ENCODE results near the gene OXA1L.

DNA sequence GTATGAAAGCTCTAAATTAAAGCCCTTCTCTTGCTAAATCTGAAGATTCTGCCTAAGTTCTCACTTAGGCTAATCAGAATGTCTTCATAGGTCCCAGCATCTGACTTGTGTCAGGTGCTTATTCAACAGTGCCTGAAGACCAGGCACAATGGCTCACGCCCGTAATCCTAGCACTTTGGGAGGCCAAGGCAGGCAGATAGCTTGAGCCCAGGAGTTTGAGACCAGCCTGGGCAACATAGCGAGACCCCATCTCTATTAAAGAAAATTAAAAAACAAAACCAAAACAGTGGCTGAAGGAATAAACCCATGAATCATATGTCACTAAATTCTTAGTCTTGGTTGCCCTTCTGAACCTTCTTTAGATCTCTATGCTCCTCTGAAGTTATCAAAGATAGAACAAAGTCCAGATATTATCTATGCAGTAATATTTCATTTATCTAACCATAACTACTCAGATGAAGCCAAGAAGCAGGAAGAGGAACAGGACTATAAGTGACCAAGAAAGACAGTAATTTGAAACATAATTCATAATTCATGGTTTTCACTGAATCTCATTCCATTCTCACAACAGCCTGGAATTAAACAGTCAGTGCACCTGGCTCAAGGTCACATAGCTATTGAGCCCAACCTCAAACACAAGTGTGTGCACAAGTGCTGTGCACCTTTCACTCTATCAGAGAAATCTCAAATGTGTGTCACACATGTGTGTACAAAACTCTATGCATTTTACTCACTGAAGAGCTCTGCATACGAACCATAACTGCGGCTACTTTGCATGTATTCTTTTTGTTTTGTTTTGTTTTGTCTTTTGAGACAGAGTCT, 42.1 kb downstream of the OXA1L start:
- TF ChIP-seq, protein P1, sequence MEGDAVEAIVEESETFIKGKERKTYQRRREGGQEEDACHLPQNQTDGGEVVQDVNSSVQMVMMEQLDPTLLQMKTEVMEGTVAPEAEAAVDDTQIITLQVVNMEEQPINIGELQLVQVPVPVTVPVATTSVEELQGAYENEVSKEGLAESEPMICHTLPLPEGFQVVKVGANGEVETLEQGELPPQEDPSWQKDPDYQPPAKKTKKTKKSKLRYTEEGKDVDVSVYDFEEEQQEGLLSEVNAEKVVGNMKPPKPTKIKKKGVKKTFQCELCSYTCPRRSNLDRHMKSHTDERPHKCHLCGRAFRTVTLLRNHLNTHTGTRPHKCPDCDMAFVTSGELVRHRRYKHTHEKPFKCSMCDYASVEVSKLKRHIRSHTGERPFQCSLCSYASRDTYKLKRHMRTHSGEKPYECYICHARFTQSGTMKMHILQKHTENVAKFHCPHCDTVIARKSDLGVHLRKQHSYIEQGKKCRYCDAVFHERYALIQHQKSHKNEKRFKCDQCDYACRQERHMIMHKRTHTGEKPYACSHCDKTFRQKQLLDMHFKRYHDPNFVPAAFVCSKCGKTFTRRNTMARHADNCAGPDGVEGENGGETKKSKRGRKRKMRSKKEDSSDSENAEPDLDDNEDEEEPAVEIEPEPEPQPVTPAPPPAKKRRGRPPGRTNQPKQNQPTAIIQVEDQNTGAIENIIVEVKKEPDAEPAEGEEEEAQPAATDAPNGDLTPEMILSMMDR (conservative IDR thresholded peaks at IDR 0.05): no peak
- no peak for TF ChIP-seq ZFX (IDR thresholded peaks at IDR 0.05)
